GM19463 (cell line): ENCODE data around the gene MAN2A2.
"Not testable (repeated sequence)": the region's sequence is repeated elsewhere in the genome, so short reads cannot be mapped to it uniquely, and the experiment has no call there.

ENCODE experiments used
- ATAC-seq: cut with Tn5 transposase; IDR thresholded peaks from one replicate; pipeline ENCODE4 v1.9.1; 2021; ENCODE audit warnings: mild to moderate bottlenecking, moderate library complexity; ENCODE audit not compliant: unreplicated experiment

Gene MAN2A2

GRCh38 chr15:90903733-90904536 is 833 bp downstream of the MAN2A2 start:
- no peak for ATAC-seq

DNA sequence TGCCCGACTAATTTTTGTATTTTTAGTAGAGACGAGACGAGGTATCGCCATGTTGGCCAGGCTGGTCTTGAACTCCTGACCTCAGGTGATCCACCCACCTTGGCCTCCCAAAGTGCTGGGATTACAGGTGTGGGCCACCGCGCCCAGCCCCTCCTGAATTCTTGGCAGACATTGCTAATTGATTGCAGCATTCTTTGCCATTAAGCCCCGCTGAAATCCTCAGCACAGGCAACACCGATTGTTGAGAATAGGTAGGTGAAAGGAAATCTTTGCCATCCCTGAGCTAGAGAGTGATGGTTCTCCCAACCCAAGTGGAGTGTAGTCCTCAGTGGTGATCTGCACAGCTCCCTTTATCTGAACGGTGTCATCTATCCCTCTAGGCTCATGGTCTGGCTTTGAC is 1.6 kb downstream of the MAN2A2 start:
- ATAC-seq: no peak

GRCh38 chr15:90905306-90906180 is 2.4 kb downstream of the MAN2A2 start:
- ATAC-seq: no peak

DNA sequence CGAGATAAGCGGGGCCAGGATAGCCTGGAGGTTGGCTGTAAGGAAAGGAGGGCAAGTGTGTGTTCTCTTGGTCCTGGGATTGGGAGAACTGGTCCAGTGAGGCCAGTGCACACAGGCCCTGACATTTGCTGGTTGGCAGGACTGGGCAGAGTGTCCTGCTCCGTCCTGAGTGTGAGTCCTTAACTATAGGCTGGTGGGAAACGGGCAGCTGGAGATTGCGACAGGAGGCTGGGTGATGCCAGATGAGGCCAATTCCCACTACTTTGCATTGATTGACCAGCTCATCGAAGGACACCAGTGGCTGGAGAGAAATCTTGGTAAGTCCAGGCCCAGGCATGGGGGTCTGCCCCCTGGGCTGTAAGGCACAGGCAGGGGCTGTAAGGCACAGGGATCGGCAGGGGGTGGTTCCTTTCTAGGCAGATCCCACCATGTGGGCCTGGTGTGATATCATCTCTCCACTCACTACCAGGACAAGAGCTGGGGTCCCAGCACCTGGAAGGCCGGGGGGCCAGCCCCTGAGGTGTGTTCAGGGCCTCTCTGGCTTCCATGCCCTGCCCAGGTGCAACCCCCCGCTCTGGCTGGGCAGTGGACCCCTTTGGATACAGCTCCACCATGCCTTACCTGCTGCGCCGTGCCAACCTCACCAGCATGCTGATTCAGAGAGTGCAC is 3.2 kb downstream of the MAN2A2 start:
- ATAC-seq: no peak

DNA sequence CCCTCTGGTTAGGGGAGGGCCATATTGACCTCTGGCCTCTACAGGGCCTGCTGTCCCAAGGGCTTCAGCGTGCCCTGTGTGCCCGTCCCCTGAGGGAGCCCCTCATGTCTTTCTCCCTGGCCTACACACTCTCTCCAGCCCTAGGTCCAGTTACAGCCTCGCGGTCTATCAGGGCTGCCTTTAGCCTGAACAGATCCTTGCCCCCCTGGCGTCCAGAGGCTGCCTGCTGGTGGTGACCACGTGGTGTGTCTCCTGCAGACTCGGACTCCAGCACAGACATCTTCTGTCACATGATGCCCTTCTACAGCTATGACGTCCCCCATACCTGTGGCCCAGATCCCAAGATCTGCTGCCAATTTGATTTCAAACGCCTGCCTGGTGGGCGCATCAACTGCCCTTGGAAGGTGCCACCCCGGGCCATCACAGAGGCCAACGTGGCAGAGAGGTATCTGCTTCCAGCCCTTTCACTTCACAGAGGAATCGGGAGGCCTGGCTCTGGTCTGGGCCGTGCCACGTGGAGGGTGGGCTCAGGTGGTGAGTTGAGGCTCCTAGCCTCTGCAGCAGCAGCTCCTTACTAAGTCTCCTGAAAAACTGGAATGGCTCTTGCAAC is 4.1 kb downstream of the MAN2A2 start:
- ATAC-seq: no peak

GRCh38 chr15:90907838-90908507 is 4.9 kb downstream of the MAN2A2 start:
- ATAC-seq: no peak

GRCh38 chr15:90909449-90909848 is 6.3 kb downstream of the MAN2A2 start:
- not testable (repeated sequence) for ATAC-seq

GRCh38 chr15:90909976-90910375 is 6.9 kb downstream of the MAN2A2 start:
- no peak for ATAC-seq

DNA sequence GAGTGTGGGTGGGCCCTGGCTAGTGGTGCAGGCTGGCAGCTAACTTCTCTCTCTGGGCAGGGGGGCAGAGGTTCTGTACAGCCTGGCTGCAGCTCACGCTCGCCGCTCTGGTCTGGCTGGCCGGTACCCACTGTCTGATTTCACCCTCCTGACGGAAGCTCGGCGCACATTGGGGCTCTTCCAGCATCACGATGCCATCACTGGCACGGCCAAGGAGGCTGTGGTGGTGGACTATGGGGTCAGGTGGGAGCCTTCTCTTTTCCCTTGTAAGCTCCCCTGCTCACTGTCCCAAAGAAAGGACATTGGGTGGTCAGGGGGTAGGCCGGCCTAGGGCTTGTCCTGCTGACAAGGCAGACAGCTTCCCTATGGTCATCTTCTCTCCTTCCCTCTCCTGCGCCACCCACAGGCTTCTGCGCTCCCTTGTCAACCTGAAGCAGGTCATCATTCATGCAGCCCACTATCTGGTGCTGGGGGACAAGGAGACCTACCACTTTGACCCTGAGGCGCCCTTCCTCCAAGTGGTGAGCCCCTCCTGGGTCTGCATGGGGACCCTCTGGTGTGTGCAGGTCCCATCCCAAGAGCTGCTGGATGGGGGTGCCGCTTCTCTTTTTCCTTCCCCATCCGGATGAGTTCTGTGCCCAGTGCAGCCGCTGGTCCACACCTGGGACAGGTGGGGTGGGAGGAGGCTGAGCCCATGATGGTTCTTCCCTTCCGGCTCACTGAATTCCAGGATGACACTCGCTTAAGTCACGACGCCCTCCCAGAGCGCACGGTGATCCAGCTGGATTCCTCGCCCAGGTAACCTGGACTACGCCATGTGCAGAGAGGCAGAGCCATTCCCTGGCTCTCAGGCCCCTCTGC is 7.6 kb downstream of the MAN2A2 start:
- no peak for ATAC-seq

DNA sequence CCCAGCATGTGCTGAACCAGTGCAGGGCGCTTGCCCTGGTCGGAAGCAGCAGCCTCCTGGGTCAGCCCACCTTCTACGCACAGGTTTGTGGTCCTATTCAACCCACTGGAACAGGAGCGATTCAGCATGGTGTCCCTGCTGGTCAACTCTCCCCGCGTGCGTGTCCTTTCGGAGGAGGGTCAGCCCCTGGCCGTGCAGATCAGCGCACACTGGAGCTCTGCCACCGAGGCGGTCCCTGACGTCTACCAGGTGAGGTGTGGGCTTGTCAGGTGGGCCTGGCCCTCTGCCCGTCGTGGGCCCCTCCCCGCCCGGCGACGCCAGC is 8.2 kb downstream of the MAN2A2 start:
- no peak for ATAC-seq

GRCh38 chr15:90911906-90912769 is 9.0 kb downstream of the MAN2A2 start:
- ATAC-seq: no peak

DNA sequence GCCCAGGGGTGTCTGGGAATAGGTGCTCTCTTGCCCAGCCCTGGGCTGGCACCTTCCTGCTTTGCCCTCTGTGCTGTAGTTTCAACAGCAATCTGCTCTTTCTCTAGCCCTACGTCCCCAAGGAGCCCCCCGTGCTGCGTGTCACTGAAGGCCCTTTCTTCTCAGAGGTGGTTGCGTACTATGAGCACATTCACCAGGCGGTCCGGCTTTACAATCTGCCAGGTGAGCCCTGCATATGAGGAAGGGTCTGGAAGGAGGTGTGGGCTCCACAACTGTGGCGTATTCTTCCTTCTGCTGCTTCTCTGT is 9.6 kb downstream of the MAN2A2 start:
- ATAC-seq: no peak

DNA sequence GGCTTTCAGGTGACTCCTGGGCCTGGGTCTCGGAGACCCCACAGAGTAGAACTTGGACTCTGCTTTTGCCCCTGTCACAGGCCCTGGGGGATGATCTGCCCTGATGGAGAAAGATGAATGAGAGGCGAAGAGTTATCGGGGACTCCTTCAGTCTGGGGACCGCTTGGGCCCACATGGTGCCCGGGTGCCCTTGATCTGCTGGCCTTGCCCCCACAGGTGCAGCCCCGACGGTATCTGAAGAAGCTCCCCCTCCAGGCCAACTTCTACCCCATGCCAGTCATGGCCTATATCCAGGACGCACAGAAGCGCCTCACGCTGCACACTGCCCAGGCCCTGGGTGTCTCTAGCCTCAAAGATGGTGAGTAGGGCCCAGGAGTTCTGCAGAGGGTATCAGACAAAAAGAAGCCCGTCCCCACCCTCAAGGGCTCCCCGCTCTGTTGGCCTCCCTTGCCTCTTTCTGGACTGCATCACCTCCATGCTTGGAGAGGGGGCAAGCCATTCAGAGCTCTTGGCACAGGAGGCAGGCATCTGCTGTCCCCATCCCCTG is 10.4 kb downstream of the MAN2A2 start:
- ATAC-seq: no peak

- no peak for ATAC-seq
Observed at GRCh38 chr15:90914305-90915080, 11.4 kb downstream of the MAN2A2 start.

GRCh38 chr15:90915216-90915807 is 12.2 kb downstream of the MAN2A2 start:
- ATAC-seq: no peak

- ATAC-seq: no peak
Observed at GRCh38 chr15:90915808-90916440, 12.8 kb downstream of the MAN2A2 start.

DNA sequence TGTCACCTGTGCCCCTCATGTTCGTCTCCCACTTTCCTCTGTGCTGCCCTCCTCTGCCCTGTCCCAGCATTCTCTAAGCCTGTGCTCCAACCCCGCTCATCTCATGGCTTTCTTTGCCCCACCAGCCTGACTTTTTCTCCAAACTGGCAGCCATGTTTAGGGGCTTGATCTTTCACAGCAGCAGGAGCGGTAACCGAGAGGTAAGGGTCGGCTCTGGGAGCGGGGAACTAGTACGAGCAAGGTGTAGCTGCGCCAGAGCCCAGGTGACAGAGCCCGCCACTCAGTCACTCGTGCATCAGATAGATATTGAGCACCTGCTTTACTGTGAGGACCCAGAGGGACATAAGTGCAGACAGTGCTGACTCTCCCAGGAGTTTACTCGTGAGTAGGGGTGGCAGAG is 13.4 kb downstream of the MAN2A2 start:
- no peak for ATAC-seq
